GM06990 (cell line): ENCODE data around the gene LAYN.
A peak's percentile ranks its signal among the peaks of the same experiment; 100 is the strongest.

ENCODE experiments used
- DNase-seq: peaks from one replicate; pipeline ENCODE4 v3.0.0-alpha.2; 2011; ENCODE audit not compliant: insufficient read length; ENCODE audit errors: extremely low read depth
- H3K27me3 ChIP-seq: replicated peaks from 2 replicates; pipeline ENCODE4 v1.6.0; 2011; ENCODE audit warnings: low read length; ENCODE audit not compliant: control insufficient read depth, insufficient read depth
- H3K36me3 ChIP-seq: 2 replicates; pipeline ENCODE4 v1.5.1; 2011; ENCODE audit warnings: low read length; ENCODE audit not compliant: control insufficient read depth, insufficient read depth
- H3K4me3 ChIP-seq: replicated peaks from 2 replicates; pipeline ENCODE4 v1.5.1; 2011; ENCODE audit warnings: low read depth, mild to moderate bottlenecking, control low read depth, low read length
- CTCF ChIP-seq: IDR thresholded peaks from 2 replicates; pipeline ENCODE4 v1.5.1; 2011; ENCODE audit warnings: low read length, control low read depth, mild to moderate bottlenecking, inconsistent platforms; ENCODE audit not compliant: insufficient read depth, poor library complexity, severe bottlenecking

LAYN gene

GRCh38 chr11:111571829-111572501 is 31.4 kb downstream of the LAYN start:
- Histone ChIP-seq H3K4me3 (no peak overlapping the region), H3K27me3 (no peaks in the 10 kb centered on the region), H3K36me3 (no peaks in the 10 kb centered on the region)
- no peak for DNase-seq
- TF ChIP-seq CTCF, result no peak

GRCh38 chr11:111572581-111572980 is 32.1 kb downstream of the LAYN start:
- Histone ChIP-seq H3K4me3 (no peak overlapping the region), H3K27me3 (no peaks in the 10 kb centered on the region), H3K36me3 (no peaks in the 10 kb centered on the region)
- no peak for TF ChIP-seq CTCF
- no peak for DNase-seq

- H3K27me3 ChIP-seq, result no peaks in the 10 kb centered on the region
- TF ChIP-seq CTCF, result no peak
- DNase-seq, result no peak
- no peak overlapping the region for H3K4me3 ChIP-seq
- no peaks in the 10 kb centered on the region for H3K36me3 ChIP-seq
These were observed 33.3 kb downstream of the LAYN start for GRCh38 chr11:111573821-111574249.

- Histone ChIP-seq H3K27me3 (no peaks in the 10 kb centered on the region), H3K36me3 (no peaks in the 10 kb centered on the region), H3K4me3 (no peak overlapping the region)
- peak; percentile 15 for TF ChIP-seq CTCF
- no peak for DNase-seq
These were observed 34.1 kb downstream of the LAYN start for GRCh38 chr11:111574373-111575225.

GRCh38 chr11:111575740-111576139 is 35.2 kb downstream of the LAYN start:
- DNase-seq, result no peak
- TF ChIP-seq CTCF, result no peak
- Histone ChIP-seq H3K4me3 (no peak overlapping the region), H3K27me3 (no peaks in the 10 kb centered on the region), H3K36me3 (no peaks in the 10 kb centered on the region)
